Medulla oblongata (tissue), 1 donor: ENCODE results near the gene ANKRD55.
A peak's percentile ranks its signal among the peaks of the same experiment; 100 is the strongest.
"Not testable (repeated sequence)": the region's sequence is repeated elsewhere in the genome, so short reads cannot be mapped to it uniquely, and the experiment has no call there.

Experiments used
- DNase-seq: peaks from one replicate; pipeline ENCODE4 v3.0.0-alpha.2; 2015; ENCODE audit errors: extremely low spot score

ANKRD55 gene

DNA sequence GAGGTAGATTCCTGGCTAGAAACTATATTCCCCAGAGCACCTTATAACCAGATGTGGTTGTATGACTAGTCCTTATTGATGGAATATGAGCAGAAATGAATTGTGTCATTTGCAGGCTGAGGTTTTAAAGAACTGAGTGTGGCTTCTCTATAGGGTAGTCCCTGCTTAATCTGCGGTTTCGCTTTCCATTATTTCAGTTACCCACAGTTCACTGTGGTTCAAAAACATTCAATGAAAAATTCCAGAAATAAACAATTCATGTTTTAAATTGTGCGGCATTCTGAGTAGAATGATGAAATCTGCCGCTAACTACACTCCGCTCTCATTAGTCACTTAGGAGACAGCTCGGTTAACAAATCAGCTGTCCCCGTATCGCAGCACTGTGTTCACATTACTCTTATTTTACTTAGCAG lies 65.1 kb downstream of the ANKRD55 start:
- DNase-seq: no peak

DNA sequence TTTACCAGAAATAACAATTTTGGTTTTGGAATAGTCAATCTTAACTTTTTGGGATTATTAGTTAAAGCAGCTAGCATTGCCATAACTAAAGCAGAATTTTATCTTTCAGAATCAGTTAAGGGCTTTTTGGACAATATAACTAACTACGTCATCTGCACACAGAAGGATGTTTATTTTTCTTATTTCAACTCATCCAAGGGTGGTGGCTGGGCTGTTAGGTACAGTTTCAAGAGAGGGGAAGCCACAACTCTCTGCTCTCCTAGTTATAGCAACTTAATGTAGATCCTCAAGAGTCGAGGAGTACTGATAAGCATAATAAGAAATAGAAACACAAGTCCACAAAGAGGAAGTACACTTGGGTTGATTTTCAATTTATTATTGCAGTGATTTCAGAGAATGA lies 65.6 kb downstream of the ANKRD55 start:
- DNase-seq: no peak

DNA sequence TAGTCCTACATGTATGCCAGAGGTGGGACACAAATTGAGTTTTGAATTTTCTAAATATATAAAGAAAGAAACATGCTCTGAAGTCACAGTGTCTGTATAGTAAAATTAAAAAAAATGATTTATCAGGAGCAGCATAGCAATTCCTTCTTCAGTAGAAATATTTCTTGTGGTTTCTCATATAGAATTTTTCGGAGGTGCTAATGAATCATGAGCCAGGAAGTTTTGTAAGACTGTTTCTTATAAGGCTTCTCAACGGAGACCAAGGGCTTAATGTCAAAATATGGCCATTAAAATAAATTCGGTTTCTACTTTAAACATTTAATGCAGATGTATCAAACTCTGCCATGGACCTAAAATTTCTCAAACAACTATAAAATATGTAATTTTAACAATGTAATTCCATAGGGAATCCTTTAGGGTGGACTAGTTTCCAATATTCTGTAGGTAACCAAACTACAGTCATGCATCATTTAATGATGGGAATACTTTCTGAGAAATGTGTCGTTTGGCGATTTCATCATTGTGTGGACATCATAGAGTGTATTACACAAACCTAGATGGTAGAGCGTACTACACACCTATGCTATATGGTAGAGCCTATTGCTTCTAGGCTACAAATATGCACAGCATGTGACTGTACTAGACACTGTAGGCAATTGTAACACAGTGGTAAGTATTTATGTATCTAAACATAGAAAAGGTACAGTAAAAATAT lies 66.3 kb downstream of the ANKRD55 start:
- DNase-seq: no peak

DNA sequence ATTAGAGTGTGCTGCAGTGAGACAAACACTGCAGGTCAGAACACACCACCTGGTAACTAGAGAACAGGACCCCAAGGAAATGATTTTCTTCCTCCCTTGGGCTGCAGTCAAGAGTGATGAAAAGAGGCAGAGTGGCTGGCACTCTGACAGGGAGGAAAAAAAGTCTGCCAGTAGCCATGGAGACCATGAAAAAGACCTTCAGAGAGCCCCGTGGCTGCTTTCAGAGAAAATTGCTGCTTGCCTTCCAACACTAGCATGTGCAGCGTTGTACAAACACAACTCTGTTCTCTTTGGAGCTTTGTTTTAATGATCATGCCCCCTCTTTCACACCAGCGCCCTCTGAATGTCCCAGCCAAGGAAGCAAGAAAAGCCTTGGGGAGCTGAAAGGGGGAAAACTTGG lies 68.8 kb downstream of the ANKRD55 start:
- DNase-seq: peak; percentile 95

DNA sequence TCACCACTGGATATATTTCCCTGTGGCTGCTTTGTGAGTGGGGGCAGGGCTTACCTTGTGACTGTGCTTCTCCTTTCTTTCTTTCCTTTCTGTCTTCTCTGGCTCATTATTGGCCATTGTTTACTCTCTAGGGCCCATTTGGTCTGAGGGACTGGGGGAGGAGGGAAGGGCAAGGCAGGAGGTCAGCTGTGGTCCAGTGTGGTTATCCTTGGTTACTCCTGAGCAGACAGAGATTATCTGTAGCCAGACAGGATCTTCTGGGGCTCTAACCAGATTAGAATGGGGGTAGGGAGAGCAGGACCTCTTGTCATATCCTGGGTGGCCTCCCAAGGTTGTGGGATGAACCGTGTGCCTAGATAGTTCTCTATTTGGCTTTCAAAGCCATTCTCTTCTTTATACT lies 71.2 kb downstream of the ANKRD55 start:
- peak; percentile 54 for DNase-seq

DNA sequence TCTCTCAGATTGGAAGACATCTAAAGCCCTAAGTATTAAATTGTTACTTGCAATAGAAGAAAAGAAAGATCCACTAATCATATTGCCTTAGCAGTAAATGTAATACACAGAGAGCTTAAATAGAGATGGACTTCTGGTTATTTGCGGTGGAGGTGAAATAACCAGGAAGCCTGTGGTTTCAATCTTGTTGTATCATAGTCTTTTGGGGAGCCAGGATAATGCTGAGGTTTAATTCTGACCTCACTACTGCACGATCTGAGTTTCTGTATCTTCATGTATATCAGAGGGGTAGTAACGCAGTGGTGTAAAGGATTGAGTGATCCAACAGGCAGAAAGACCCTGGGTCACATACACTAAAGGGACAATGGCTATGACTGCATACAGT lies 71.7 kb downstream of the ANKRD55 start:
- DNase-seq: peak; percentile 11

DNA sequence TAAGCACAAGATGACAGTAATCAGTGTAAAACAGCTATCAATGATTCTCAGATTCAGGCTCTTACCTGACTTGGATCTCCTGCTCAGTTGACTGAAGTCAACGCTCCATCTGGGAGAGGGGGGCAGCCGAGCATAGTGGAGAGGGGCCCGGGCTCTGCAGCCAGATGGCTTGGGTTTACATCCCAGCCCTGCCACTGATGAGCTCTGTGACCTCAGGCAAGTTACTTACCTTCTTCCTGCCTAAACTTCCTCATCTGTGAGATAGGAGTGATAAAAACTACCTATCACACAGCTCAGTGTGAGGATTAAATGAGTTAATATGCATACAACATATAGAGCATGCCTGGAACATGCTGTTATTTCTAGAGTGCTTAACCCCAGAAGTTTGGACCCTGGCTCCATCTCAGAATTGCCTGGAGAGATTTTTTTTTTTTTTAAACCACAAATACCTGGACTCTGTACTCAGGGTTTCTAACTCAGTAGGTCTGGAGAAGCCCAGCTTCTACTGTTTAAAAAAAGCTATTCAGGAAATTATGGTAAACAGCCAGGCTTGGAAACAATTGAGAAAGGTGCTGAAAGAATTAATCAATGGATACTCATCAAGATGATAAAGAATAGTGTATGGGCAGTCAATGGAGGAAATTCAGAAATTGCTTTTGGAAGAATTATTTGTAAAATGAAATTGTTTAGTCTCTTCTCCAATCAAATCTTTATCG lies 72.2 kb downstream of the ANKRD55 start:
- DNase-seq: no peak

DNA sequence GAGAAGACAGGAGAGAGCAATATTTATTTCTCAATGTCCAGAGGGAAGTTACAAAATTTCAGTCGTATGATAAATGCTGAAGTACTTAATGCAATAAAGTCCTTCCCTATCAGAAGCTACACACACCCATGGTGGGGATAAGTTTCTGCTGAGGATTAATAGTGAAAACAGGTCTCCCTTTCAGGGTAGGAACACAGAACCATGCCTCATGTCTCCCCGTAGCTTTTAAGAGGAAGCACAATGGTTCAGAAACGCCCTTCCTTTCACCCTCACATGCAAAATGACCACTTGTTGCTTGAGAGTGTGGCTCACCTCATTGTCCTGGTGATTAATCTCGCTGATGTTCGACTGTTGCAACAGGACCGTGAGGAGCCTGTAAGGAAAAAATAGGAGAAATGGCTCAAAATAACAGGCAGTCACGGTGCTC lies 73.6 kb downstream of the ANKRD55 start:
- DNase-seq: peak; percentile 47

DNA sequence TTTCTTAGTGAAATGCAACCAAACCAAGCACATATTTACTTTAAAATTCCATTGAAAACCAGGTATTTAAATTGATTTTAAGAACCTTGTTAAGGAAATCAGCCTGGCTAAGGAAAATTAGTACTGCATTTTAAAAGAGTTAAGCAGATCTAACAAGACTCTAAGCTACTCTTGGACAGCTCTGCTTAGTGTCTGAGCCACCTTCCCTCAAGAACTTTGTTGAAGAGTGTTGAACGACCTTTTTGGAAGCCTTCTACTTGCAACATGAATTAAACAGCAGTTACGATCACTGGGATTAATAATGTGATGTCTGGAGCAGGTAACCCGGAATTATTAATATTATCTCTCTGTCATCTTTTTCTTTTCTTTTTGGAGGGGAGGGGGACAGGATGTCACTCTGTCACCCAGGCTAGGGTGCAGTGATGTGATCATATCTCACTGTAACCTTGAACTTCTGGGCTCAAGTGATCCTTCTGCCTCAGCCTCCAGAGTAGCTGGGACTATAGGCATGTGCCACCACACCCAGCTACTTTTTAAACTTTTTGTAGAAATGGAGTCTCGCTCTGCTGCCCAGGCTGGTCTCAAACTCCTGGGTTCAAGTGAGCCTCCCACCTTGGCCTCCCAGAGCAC lies 74.7 kb downstream of the ANKRD55 start:
- DNase-seq: no peak

DNA sequence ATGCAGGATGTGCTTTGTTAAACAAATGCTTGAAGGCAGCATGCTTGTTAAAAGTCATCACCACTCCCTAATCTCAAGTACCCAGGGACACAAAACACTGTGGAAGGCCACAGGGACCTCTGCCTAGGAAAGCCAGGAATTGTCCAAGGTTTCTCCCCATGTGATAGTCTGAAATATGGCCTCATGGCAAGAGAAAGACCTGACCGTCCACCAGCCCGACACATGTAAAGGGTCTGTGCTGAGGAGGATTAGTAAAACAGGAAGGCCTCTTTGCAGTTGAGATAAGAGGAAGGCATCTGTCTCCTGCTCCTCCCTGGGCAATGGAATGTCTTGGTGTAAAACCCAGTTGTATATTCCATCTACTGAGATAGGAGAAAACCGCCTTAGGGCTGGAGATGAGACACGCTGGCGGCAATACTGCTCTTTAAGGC lies 75.9 kb downstream of the ANKRD55 start:
- DNase-seq: not testable (repeated sequence)

DNA sequence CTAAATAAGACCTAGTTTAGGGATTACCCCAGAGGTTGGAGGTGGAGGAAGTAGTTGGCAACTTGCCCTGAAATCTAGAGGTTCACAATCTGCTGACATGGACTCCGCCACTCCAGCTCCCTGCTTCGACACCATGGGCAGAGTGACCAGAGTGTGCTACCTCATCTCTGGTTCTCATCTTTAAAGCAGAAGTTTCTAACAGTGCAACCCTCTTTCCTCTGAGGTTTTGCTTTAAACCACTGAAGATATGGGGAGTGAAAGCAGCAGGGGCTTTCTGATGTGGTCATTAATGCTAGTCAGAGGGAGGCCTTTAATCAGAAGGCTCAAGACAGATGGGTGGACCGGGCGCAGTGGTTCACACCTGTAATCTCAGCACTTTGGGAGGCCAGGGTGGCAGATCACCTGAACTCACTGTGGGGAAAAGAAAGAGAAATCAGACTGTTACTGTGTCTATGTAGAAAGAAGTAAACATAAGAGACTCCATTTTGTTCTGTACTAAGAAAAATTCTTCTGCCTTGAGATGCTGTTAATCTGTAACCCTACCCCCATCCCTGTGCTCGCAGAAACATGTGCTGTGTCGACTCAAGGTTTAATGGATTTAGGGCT lies 76.4 kb downstream of the ANKRD55 start:
- peak; percentile 73 for DNase-seq

DNA sequence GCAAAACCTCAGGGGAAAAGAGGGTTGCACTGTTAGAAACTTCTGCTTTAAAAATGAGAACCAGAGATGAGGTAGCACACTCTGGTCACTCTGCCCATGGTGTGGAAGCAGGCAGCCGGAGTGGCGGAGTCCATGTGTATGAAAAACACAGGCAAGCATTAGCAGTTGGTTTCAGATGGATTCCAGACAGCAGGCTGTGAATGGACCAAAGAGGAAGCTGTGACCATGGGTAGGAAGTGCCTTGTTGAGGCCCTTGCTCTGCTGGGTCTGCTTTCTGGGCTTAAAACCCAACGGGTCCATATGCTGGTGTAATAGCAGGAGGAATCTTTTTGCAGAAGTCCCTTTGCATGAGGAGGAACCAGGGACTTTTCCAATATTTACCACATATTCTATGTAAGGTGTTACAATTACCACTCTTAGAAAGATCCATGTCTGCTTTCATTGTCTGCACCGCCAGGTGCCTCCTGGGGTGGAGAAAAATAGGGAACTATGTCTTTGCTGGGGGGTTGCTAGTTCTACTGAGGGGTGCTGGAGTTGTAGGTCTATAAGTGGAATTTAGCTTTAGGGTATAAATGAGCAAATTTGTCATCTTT lies 77.0 kb downstream of the ANKRD55 start:
- peak; percentile 89 for DNase-seq

DNA sequence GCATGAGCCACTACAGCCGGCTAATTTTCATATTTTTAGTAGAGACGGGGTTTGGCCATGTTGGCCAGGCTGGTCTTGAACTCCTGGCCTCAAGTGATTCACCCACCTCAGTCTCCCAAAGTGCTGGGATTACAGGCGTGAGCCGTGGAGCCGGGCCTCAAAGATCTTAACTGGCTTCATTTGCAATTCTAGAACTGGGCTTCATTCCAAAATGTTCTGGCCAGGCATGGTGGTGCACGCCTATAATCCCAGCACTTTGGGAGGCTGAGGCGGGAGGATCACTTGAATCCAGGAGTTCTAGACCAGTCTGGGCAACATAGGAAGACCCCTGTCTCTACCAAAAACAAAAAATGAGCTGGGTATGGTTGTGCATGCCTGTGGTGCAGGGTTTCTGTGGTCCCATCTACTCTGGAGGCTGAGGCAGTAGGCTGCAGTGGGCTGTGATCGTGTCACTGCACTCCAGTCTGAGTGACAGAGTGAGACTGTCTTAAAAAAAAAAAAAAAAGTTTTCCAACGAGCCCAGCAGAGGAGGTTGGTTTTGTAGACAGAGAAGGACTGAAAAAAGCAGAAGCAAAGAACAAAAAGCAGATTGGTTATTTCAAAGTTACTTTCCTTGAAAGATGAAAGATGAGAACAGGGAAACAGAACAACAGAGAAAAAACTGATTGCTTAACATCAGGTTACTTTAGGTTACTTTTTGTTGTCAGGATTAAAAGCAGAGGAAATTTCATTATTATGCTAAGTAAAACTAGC lies 78.2 kb downstream of the ANKRD55 start:
- DNase-seq: no peak

DNA sequence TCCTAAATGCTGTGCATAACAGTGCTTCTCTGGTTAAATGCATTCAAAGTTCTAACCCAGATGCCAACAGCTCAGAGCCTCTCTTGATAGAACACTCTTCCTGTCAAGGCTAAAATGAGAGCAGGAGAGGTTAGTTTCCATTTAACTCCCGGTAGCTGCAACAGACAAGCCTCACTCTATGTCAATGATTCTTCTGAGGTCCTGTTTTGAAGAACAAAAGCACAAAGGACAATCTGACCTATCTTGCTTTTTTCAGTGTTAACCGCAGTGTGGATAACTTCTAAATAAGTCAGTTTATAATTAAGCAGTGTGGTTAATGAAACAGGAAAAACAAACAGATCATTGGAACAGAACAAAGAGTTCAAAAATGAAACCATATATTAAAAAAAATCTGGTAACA lies 80.7 kb downstream of the ANKRD55 start:
- peak; percentile 17 for DNase-seq

DNA sequence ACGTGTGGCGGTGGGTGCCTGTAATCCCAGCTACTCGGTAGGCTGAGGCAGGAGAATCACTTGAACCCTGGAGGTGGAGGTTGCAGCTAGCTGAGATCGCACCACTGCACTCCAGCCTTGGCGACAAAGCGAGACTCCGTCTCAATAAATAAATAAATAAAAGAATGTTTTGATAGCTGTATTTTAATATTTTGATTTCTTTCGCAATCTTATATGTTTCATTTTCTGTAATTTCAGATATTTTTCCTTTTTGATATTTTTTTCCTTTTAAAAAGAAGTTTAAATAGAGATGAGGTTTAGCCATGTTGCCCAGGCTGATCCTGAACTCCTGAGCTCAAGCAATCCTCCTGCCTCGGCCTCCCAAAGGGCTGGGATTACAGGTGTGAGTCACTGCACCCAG lies 82.4 kb downstream of the ANKRD55 start:
- not testable (repeated sequence) for DNase-seq

DNA sequence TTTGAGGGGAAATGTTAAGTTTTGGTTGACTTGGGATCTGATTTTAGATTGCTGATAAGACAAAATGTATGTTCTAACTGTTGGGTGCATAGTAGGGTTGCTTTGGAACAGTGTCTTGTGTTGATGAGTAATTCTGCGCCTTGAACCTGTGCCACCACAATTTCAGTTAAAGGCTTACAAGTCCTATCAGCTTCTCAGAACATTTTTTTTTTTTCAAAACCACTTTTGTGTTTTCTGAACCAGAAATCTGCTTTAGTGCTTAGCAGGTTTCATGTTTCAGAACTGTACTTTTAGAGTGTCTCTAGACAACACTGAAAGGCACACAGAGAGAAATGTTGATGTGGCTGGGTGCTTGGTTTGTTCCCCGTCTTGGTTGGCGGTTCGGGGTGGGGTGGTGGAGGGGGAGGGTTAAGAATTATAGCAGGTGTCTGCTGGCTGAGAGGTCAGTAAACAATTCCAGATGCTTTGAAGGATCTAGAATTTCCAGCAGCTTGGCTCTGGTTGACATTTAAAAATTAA lies 84.6 kb downstream of the ANKRD55 start:
- no peak for DNase-seq

DNA sequence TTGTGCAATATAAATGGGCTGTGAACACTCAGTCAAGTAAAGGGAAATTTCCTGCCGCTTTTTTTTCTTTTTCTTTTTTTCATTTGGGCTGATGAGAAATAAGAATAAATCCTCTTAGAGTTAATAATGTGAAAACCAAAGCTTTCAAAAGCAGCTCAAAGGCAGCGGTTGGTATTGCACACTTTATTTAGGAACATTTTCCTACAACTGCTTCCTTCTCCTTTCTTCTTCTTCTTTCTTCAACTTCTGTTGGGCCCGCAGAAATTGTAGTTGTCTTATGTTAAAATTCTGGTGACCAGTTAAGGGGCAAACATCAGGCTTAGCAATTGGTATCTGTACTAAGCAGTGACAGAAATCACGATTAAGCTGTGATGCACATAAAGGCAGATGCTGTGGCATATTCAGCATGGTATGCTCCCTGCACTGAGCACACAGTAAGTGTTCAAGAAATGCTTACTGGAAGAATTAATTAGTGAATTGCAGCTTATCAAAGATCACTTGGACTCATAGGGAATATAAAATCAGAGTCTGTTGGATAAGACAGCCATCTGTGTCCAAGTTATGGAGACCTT lies 85.4 kb downstream of the ANKRD55 start:
- DNase-seq: peak; percentile 69

DNA sequence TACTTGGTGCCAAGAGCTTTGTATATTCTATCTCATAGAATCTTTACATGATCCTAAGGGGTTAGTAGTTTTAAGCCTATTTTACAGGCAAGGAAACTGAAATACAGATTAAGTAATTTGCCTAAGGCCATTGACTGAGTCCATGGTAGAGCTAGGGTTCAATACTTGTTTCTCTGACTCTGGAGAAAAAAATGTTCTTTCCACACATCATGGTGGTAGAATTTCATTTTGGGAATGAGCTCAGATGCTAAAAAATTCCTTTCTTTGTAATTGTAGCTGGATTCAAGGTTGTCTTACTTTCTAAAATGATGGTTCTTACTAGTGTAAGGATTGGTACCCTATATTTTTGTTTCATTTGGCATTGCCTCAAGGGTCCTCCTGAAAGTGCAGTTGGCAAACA lies 86.0 kb downstream of the ANKRD55 start:
- no peak for DNase-seq

DNA sequence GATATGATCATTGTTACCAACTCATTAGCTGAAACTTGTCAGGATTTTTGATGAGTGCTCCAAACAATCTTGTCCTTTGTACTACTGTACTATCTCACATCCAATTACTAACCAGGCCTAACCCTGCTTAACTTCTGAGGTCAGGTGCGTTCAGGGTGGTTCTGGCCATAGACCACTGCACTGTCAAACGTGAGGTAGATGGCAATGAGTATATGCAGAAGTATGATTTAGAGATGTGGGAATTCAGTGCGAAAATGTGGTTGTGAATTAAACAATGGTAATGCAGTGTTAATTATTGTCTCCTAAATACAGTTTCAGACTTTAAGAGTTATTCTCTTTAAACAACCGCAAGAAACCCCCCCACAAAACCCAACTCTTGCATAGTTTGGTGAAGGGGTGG lies 86.5 kb downstream of the ANKRD55 start:
- no peak for DNase-seq

DNA sequence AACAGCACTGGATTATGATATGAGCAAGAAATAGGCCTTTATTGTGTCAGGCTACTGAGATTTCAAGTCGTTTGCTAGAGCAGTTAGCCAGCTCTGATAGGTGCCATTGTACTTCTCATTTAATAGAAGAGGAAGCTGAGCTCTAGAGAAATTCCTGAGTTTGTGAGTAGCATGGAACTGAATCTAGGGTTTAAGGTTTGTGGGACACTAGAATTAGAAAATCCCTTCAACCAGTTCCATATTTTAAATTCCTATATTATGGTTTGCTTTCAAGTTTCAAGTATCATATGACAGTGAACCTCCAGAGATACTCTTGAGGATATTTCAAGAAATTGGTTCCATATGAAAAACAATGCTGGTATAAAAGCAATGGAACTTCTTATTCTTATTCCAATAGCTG lies 87.6 kb downstream of the ANKRD55 start:
- DNase-seq: no peak

DNA sequence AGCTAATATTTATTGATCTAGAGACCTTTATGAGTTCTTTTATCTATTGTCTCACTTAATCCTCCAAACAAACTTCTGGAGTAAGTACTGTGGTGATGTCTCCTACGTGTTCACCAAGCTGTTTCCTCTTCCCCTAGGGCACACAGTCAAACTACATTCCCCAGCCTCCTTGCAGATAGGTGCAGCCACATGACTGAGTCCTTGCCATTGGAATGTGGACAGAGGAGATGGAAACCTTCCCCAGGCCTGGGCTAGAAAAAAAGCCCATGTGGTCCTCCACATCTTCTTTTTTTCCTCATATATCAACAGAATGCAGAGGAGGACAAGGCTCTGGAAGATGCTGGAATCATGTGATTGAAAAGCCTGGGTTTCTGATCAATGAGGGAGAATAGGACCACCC lies 88.0 kb downstream of the ANKRD55 start:
- no peak for DNase-seq
